Measurements from ENCODE around the gene AP2A1.
A peak's percentile ranks its signal among the peaks of the same experiment; 100 is the strongest.

Gene AP2A1

GRCh38 chr19:49766007-49766929, 533 bp upstream of the AP2A1 start:
- Histone ChIP-seq H3K27ac (peak overlapping the region; percentile 91), H3K27me3 (ENCODE audit: insufficient read depth, low read depth, severe bottlenecking) (no peaks in the 10 kb centered on the region), H3K9me3 (ENCODE audit: severe bottlenecking) (no peaks in the 10 kb centered on the region), H3K4me3 (ENCODE audit: low read depth, low read length) (peak overlapping the region; percentile 37), H3K36me3 (no peaks in the 10 kb centered on the region)
- TF ChIP-seq, protein P1, sequence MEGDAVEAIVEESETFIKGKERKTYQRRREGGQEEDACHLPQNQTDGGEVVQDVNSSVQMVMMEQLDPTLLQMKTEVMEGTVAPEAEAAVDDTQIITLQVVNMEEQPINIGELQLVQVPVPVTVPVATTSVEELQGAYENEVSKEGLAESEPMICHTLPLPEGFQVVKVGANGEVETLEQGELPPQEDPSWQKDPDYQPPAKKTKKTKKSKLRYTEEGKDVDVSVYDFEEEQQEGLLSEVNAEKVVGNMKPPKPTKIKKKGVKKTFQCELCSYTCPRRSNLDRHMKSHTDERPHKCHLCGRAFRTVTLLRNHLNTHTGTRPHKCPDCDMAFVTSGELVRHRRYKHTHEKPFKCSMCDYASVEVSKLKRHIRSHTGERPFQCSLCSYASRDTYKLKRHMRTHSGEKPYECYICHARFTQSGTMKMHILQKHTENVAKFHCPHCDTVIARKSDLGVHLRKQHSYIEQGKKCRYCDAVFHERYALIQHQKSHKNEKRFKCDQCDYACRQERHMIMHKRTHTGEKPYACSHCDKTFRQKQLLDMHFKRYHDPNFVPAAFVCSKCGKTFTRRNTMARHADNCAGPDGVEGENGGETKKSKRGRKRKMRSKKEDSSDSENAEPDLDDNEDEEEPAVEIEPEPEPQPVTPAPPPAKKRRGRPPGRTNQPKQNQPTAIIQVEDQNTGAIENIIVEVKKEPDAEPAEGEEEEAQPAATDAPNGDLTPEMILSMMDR (IDR thresholded peaks at IDR 0.05; ENCODE audit: low read depth, low read length), result no peak
- DNase-seq, result peak; percentile 99

DNA sequence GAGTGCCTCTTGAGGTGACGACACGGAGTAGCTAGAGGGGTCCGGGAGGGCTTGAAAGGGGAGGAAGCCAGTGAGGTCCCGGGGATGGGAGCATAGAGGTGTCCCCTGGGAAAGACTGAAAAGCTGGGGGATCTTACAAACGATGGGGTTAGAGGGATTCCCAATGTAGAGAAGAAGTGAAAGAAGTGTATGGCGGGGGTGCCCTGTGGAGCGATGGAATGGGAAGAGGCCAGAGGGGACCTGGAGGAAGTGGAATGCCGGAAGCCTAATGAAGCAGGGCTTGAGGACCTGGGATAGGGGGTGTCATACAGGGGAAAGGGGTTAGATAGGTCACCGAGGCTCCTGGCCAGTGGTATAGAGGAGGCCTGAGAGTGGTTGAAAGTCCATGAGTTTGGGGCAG, 580 bp downstream of the AP2A1 start:
- Histone ChIP-seq H3K4me3 (ENCODE audit: low read depth, low read length) (peak overlapping the region; percentile 90), H3K36me3 (no peaks in the 10 kb centered on the region), H3K27ac (peak overlapping the region; percentile 72), H3K27me3 (ENCODE audit: insufficient read depth, low read depth, severe bottlenecking) (no peaks in the 10 kb centered on the region), H3K9me3 (ENCODE audit: severe bottlenecking) (no peaks in the 10 kb centered on the region)
- TF ChIP-seq, protein P1 (IDR thresholded peaks at IDR 0.05; ENCODE audit: low read depth, low read length), result no peak
- no peak for DNase-seq

GRCh38 chr19:49767967-49768581, 1.3 kb downstream of the AP2A1 start:
- Histone ChIP-seq H3K27ac (no peak overlapping the region), H3K9me3 (ENCODE audit: severe bottlenecking) (no peaks in the 10 kb centered on the region), H3K27me3 (ENCODE audit: insufficient read depth, low read depth, severe bottlenecking) (no peaks in the 10 kb centered on the region), H3K4me3 (ENCODE audit: low read depth, low read length) (peak overlapping the region; percentile 90; the same call in 1 of the 2 replicates), H3K36me3 (no peaks in the 10 kb centered on the region)
- DNase-seq, result no peak
- TF ChIP-seq, protein P1 (IDR thresholded peaks at IDR 0.05; ENCODE audit: low read depth, low read length), result no peak

DNA sequence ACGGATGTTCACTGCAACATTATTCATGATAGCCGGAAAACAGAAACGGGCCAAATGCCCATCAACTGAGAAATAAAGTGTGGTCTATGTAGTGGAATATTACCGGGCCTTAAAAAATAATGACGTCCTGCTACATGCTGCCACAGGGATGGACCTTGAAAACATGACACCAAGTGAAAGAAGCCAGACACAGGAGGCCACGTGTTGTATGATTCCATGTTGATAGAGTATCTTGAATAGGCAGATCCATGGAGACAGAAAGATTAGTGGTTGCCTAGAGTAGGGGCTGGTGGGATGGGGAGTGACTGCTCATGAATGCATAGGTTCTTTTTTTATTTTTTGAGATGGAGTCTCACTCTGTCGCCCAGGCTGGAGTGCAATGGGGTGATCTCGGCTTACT, 3.7 kb downstream of the AP2A1 start:
- Histone ChIP-seq H3K27me3 (ENCODE audit: insufficient read depth, low read depth, severe bottlenecking) (no peaks in the 10 kb centered on the region), H3K27ac (no peak overlapping the region), H3K4me3 (ENCODE audit: low read depth, low read length) (no peak overlapping the region), H3K9me3 (ENCODE audit: severe bottlenecking) (no peaks in the 10 kb centered on the region), H3K36me3 (no peaks in the 10 kb centered on the region)
- DNase-seq, result no peak
- TF ChIP-seq, protein P1 (IDR thresholded peaks at IDR 0.05; ENCODE audit: low read depth, low read length), result no peak

- DNase-seq, result no peak
- Histone ChIP-seq H3K27ac (no peak overlapping the region), H3K27me3 (ENCODE audit: insufficient read depth, low read depth, severe bottlenecking) (no peaks in the 10 kb centered on the region), H3K36me3 (no peaks in the 10 kb centered on the region; the same call in 1 of the 2 replicates), H3K9me3 (ENCODE audit: severe bottlenecking) (no peaks in the 10 kb centered on the region), H3K4me3 (ENCODE audit: low read depth, low read length) (no peak overlapping the region)
- TF ChIP-seq, protein P1 (IDR thresholded peaks at IDR 0.05; ENCODE audit: low read depth, low read length), result no peak
Observed at GRCh38 chr19:49771674-49772139, 4.9 kb downstream of the AP2A1 start.

All from WERI-Rb-1 (cell line).